Right lobe of liver (tissue), 6 donors: Measurements from ENCODE around the gene LRMDA. TPM values are rescaled to one million over a fixed set of nuclear protein-coding genes. Genes with fewer than 3 reads are reported as not detected.

Experiments used
- ATAC-seq, 4 donors: fragments of 200-7000 bp; cut with Tn5 transposase; one replicate each; pipeline ENCODE4 v1.9.1; 2020; ENCODE audit warnings: mild to moderate bottlenecking in 4 of 4, moderate library complexity in 4 of 4
- DNase-seq, 3 donors: peaks; one replicate each; pipeline ENCODE4 v3.0.0-alpha.2; 2020
- H3K27ac ChIP-seq, 3 donors: fragments of 200-600 bp; one replicate each; pipeline ENCODE4 v1.8.0; 2022
- H3K27me3 ChIP-seq, 2 donors: fragments of 200-600 bp; one replicate each; pipeline ENCODE4 v1.8.0; 2022
- H3K36me3 ChIP-seq, 4 donors: fragments of 200-600 bp; sonication (generic) in 1 of 4; one replicate each; pipeline versions ENCODE4 v1.5.1 to v1.8.0; 2017 to 2022; ENCODE audit warnings: control low read depth in 1 of 4
- H3K4me1 ChIP-seq, 4 donors: fragments of 200-600 bp; sonication (generic) in 1 of 4; one replicate each; pipeline versions ENCODE4 v1.5.1 to v1.8.0; 2017 to 2022; ENCODE audit warnings: control low read depth in 1 of 4
- H3K4me3 ChIP-seq, 3 donors: fragments of 200-600 bp; one replicate each; pipeline ENCODE4 v1.8.0; 2022
- H3K9me3 ChIP-seq, 4 donors: fragments of 200-600 bp; sonication (generic) in 1 of 4; one replicate each; pipeline versions ENCODE4 v1.5.1 to v1.8.0; 2017 to 2022; ENCODE audit warnings: control low read depth in 1 of 4
- POLR2A ChIP-seq: fragments of 450-650 bp; IDR thresholded peaks from one replicate; pipeline ENCODE4 v1.6.1; 2017; ENCODE audit warnings: antibody characterized with exemption, mild to moderate bottlenecking
- WGBS: methylation state at CpG from one replicate; pipeline ENCODE4 v1.1.6; 2018; ENCODE audit warnings: low coverage, low lambda C conversion rate; ENCODE audit not compliant: insufficient coverage; ENCODE audit errors: missing lambda C conversion rate; 5-methylcytosine and 5-hydroxymethylcytosine counted together
- intact Hi-C, 2 donors: fragments of 100-400 bp; cut with DNase I; formaldehyde crosslinking; loops; one replicate each; pipeline versions ENCODE4 v1.11.2 to v1.14.1; 2022
- total RNA-seq, 6 experiments: library from RNA; depleted of rRNA in 2 of 6; stranded (reverse); fragments of >200 nt in 2 of 6; fragmentation: NEBNext Ultra II Directional in 3 of 6; extraction: Animal tissue kit (Norgen Biotek cat#: 25700) in 3 of 6; gene quantifications; one replicate each; pipeline versions ENCODE4 v1.1.0 to v1.2.4, GENCODE V29; 2016 to 2023
- TF ChIP-seq, protein P1 (sequence below), 4 donors: fragments of 200-600 bp in 3 of 4; fragments of 450-650 bp in 1 of 4; IDR thresholded peaks; one replicate each; pipeline versions ENCODE4 v1.5.1 to v1.8.0; 2016 to 2022; ENCODE audit warnings: antibody characterized with exemption in 4 of 4, mild to moderate bottlenecking in 2 of 4
- donor health status: DM: no; HTN: yes; CAD: no.
- donor health status: DM: no; HTN: no; CAD: no.
- donor health status: DM: no; HTN: no; CAD: no.
- donor health status: DM: no; HTN: yes; CAD: no.
- donor health status: DM: no; HTN: yes; CAD: no.

Gene LRMDA
- total RNA-seq, 6 experiments from 2014 or later, result 9.9 to 19.9 (median 16.3) TPM

DNA sequence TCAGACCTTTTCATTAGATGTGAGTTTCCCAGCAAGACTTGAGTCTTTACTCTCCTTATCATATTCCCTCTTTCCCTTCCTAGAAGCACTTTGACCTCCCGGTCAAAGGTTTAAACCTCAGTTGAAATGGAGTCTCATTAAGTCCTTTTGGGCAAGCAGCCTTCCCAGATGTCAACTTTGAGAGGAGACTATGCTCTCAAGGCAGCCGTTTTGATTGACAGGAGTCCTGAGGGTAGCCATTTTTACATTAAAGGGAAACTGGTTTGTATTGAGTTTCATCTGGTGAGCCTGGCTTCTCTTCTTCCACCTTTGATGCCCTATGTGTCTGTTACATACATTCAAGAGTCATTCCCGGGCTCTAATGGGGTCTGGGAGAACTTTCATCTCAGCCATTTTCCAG, 685.1 kb downstream of the LRMDA start:
- ATAC-seq, result no peak
- Histone ChIP-seq H3K27me3 (no peaks in the 10 kb centered on the region), H3K4me1 (no peaks in the 10 kb centered on the region), H3K4me3 (no peak overlapping the region), H3K36me3 (no peaks in the 10 kb centered on the region), H3K9me3 (no peaks in the 10 kb centered on the region), H3K27ac (no peak overlapping the region)
- no peak for TF ChIP-seq POLR2A
- TF ChIP-seq, protein P1, sequence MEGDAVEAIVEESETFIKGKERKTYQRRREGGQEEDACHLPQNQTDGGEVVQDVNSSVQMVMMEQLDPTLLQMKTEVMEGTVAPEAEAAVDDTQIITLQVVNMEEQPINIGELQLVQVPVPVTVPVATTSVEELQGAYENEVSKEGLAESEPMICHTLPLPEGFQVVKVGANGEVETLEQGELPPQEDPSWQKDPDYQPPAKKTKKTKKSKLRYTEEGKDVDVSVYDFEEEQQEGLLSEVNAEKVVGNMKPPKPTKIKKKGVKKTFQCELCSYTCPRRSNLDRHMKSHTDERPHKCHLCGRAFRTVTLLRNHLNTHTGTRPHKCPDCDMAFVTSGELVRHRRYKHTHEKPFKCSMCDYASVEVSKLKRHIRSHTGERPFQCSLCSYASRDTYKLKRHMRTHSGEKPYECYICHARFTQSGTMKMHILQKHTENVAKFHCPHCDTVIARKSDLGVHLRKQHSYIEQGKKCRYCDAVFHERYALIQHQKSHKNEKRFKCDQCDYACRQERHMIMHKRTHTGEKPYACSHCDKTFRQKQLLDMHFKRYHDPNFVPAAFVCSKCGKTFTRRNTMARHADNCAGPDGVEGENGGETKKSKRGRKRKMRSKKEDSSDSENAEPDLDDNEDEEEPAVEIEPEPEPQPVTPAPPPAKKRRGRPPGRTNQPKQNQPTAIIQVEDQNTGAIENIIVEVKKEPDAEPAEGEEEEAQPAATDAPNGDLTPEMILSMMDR (IDR thresholded peaks at IDR 0.05), result no peak
- DNase-seq, result no peak
- intact Hi-C loops, result no loop called here
- 58% methylated on average over 3 of the region's 3 CpGs for WGBS

DNA sequence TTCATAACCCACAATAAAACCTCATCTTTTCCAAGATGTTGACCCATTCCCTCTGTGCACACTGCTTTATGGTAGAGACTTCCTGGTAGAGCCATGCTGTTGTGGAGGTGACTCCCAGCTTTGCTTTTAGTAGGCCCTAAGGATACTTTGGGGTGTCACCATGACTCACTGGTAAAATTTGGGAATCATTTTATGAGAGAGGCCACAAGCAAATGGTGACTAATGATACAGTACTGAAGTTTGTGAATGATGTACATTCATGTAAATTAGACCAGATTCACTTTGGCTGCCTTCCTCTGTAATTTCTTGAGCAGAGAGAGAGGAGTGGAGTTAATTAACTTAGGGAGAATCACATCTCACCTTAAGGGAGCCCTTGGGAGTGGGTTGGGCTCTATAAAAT, 686.5 kb downstream of the LRMDA start:
- intact Hi-C loops, result no loop called here
- H3K9me3 ChIP-seq, result no peaks in the 10 kb centered on the region

DNA sequence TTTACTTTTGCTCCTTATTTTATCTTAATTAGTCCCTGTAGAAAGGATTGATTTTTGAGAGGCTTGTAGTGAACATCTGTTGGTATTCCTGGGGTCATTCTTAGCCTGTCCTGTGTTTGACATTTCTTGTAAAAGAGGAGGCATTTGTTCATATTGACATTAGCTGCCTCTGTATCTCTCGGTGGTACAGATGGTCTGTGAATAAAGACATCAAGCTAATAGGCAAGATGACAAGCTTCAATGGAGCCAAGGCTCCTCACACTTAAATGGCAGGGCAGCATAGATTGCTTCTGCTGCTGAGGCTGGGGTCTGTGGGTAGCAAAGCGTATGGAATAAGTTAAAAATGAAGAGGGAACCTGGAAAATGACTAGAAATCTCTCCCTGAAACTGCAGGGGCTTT, 687.6 kb downstream of the LRMDA start:
- DNase-seq (no peak), ATAC-seq (no peak)
- intact Hi-C loops, result no loop called here
- Histone ChIP-seq H3K4me3 (no peak overlapping the region), H3K27me3 (no peaks in the 10 kb centered on the region), H3K27ac (no peak overlapping the region), H3K36me3 (no peaks in the 10 kb centered on the region), H3K4me1 (no peaks in the 10 kb centered on the region), H3K9me3 (no peaks in the 10 kb centered on the region)
- 80% methylated on average over 2 of the region's 2 CpGs for WGBS
- TF ChIP-seq POLR2A, result no peak
- TF ChIP-seq, protein P1 (IDR thresholded peaks at IDR 0.05), result no peak

More for the DNA sequence above, 686.5 kb downstream of the LRMDA start:
- TF ChIP-seq, protein P1 (IDR thresholded peaks at IDR 0.05), result no peak
- TF ChIP-seq POLR2A, result no peak
- Histone ChIP-seq H3K27me3 (no peaks in the 10 kb centered on the region), H3K4me1 (no peaks in the 10 kb centered on the region), H3K4me3 (no peak overlapping the region), H3K27ac (no peak overlapping the region), H3K36me3 (no peaks in the 10 kb centered on the region)
- no peak for ATAC-seq
- no peak for DNase-seq

GRCh38 chr10:76119515-76119914, 688.1 kb downstream of the LRMDA start:
- no peak overlapping the region for H3K27ac ChIP-seq
- ATAC-seq, result no peak
- no peaks in the 10 kb centered on the region for H3K9me3 ChIP-seq
- intact Hi-C loops, result no loop called here
- H3K4me1 ChIP-seq, result no peaks in the 10 kb centered on the region
- TF ChIP-seq POLR2A, result no peak
- WGBS, result 70% methylated on average over 1 of the region's 1 CpG
- no peak overlapping the region for H3K4me3 ChIP-seq
- no peaks in the 10 kb centered on the region for H3K36me3 ChIP-seq
- no peaks in the 10 kb centered on the region for H3K27me3 ChIP-seq
- no peak for DNase-seq

- ATAC-seq, result no peak
Measured at GRCh38 chr10:76122056-76122455, 690.6 kb downstream of the LRMDA start.

More at GRCh38 chr10:76122056-76122455, 690.6 kb downstream of the LRMDA start:
- Histone ChIP-seq H3K4me3 (no peak overlapping the region), H3K36me3 (no peaks in the 10 kb centered on the region), H3K27me3 (no peaks in the 10 kb centered on the region), H3K27ac (no peak overlapping the region), H3K9me3 (no peaks in the 10 kb centered on the region), H3K4me1 (no peaks in the 10 kb centered on the region)
- intact Hi-C loops, result no loop called here
- no peak for DNase-seq
- TF ChIP-seq, protein P1 (IDR thresholded peaks at IDR 0.05), result no peak
- no peak for TF ChIP-seq POLR2A
- WGBS, result 85% methylated on average over 1 of the region's 4 CpGs
